Suprapubic skin (tissue), 4 donors: ENCODE results near the gene CCDC150. TPM values are rescaled to one million over a fixed set of nuclear protein-coding genes. Genes with fewer than 3 reads are reported as not detected.

ENCODE experiments used
- DNase-seq, 2 donors: peaks; one replicate each; pipeline ENCODE4 v3.0.0-alpha.2; 2019; ENCODE audit warnings: low spot score in 2 of 2
- H3K27ac ChIP-seq: fragments of 200-600 bp; sonication (generic); one replicate; pipeline ENCODE4 v1.5.1; 2019
- H3K27me3 ChIP-seq: fragments of 200-600 bp; sonication (generic); one replicate; pipeline ENCODE4 v1.5.1; 2019
- H3K36me3 ChIP-seq: fragments of 200-600 bp; sonication (generic); one replicate; pipeline ENCODE4 v1.5.1; 2019
- H3K4me1 ChIP-seq: fragments of 200-600 bp; sonication (generic); one replicate; pipeline ENCODE4 v1.5.1; 2019
- H3K4me3 ChIP-seq: fragments of 200-600 bp; sonication (generic); one replicate; pipeline ENCODE4 v1.5.1; 2019; ENCODE audit warnings: mild to moderate bottlenecking
- H3K9me3 ChIP-seq: fragments of 200-600 bp; sonication (generic); one replicate; pipeline ENCODE4 v1.5.1; 2019
- EP300 ChIP-seq: sonication (generic); formaldehyde crosslinking; IDR thresholded peaks from one replicate; pipeline ENCODE4 v1.6.1; 2017; ENCODE audit warnings: antibody characterized with exemption
- POLR2A ChIP-seq, 2 donors: fragments of 450-650 bp; IDR thresholded peaks; one replicate each; pipeline ENCODE4 v1.6.1; 2017; ENCODE audit warnings: antibody characterized with exemption in 2 of 2, mild to moderate bottlenecking in 2 of 2, moderate library complexity in 2 of 2
- POLR2AphosphoS5 ChIP-seq, 3 donors: sonication (generic); formaldehyde crosslinking; IDR thresholded peaks; one replicate each; pipeline ENCODE4 v1.6.1; 2017; ENCODE audit warnings: antibody characterized with exemption in 3 of 3
- WGBS: methylation state at CpG from one replicate; pipeline ENCODE4 v1.1.5; 2018; 5-methylcytosine and 5-hydroxymethylcytosine counted together
- total RNA-seq, 4 donors: library from RNA; depleted of rRNA; stranded (reverse); fragments of >200 nt; gene quantifications; one replicate each; pipeline ENCODE4 v1.1.0, GENCODE V29; 2016
- TF ChIP-seq, protein P1 (sequence below), 2 donors: fragments of 200-600 bp in 1 of 2; fragments of 450-650 bp in 1 of 2; sonication (generic) in 1 of 2; IDR thresholded peaks; one replicate each; pipeline ENCODE4 v1.5.1; 2016 to 2019; ENCODE audit warnings: antibody characterized with exemption in 2 of 2, mild to moderate bottlenecking in 1 of 2, moderate library complexity in 1 of 2

Gene CCDC150
- total RNA-seq, 4 donors from 2014 or later = 2.0 to 6.7 (median 3.1) TPM

GRCh38 chr2:196630531-196630930 lies 9.0 kb upstream of the CCDC150 start:
- no peaks in the 10 kb centered on the region for H3K9me3 ChIP-seq
- H3K4me3 ChIP-seq = no peak overlapping the region
- no peak for DNase-seq
- H3K27ac ChIP-seq = no peak overlapping the region
- no peaks in the 10 kb centered on the region for H3K4me1 ChIP-seq
- no peaks in the 10 kb centered on the region for H3K36me3 ChIP-seq
- WGBS = 97% methylated on average over 2 of the region's 2 CpGs
- TF ChIP-seq POLR2A (IDR thresholded peaks at IDR 0.05) (no peak), EP300 (no peak)
- H3K27me3 ChIP-seq = peaks cover 2% of the 10 kb centered on the region

GRCh38 chr2:196635156-196635555 lies 4.4 kb upstream of the CCDC150 start:
- Histone ChIP-seq H3K27me3 (no peaks in the 10 kb centered on the region), H3K4me3 (no peak overlapping the region), H3K36me3 (no peaks in the 10 kb centered on the region), H3K9me3 (no peaks in the 10 kb centered on the region), H3K4me1 (peaks cover 4% of the 10 kb centered on the region), H3K27ac (no peak overlapping the region)
- TF ChIP-seq EP300 (no peak), POLR2A (IDR thresholded peaks at IDR 0.05) (no peak), POLR2AphosphoS5 (IDR thresholded peaks at IDR 0.05) (no peak)
- TF ChIP-seq, protein P1, sequence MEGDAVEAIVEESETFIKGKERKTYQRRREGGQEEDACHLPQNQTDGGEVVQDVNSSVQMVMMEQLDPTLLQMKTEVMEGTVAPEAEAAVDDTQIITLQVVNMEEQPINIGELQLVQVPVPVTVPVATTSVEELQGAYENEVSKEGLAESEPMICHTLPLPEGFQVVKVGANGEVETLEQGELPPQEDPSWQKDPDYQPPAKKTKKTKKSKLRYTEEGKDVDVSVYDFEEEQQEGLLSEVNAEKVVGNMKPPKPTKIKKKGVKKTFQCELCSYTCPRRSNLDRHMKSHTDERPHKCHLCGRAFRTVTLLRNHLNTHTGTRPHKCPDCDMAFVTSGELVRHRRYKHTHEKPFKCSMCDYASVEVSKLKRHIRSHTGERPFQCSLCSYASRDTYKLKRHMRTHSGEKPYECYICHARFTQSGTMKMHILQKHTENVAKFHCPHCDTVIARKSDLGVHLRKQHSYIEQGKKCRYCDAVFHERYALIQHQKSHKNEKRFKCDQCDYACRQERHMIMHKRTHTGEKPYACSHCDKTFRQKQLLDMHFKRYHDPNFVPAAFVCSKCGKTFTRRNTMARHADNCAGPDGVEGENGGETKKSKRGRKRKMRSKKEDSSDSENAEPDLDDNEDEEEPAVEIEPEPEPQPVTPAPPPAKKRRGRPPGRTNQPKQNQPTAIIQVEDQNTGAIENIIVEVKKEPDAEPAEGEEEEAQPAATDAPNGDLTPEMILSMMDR (IDR thresholded peaks at IDR 0.05) = no peak
- DNase-seq = no peak
- 66% methylated on average over 2 of the region's 2 CpGs for WGBS

DNA sequence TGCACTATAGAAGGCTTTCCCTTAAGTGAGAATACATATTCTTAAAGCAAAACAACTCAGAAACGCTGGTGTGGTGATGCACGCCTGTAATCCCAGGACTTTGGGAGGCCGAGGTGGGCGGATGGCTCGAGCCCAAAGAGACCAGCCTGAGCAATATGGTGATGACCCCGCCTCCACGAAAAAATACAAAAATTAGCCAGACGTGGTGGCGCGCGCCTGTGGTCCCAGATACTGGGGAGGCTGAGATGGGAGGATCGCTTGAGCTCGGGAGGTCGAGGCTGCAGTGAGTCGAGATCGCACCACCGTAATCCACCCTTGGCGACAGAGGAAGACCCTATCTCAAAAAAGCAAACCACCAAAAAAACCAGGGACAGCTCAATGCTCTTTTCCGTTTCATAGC lies 750 bp upstream of the CCDC150 start:
- Histone ChIP-seq H3K4me1 (peaks cover 4% of the 10 kb centered on the region), H3K27ac (no peak overlapping the region), H3K4me3 (peak overlapping the region; percentile 58), H3K9me3 (no peaks in the 10 kb centered on the region), H3K27me3 (no peaks in the 10 kb centered on the region), H3K36me3 (no peaks in the 10 kb centered on the region)
- TF ChIP-seq, protein P1 (IDR thresholded peaks at IDR 0.05) = no peak
- TF ChIP-seq EP300 (no peak), POLR2A (IDR thresholded peaks at IDR 0.05) (no peak), POLR2AphosphoS5 (IDR thresholded peaks at IDR 0.05) (no peak)
- DNase-seq = no peak
- WGBS = 94% methylated on average over 19 of the region's 19 CpGs

- H3K9me3 ChIP-seq = no peaks in the 10 kb centered on the region
- H3K27me3 ChIP-seq = no peaks in the 10 kb centered on the region
- WGBS = 10% methylated on average over 12 of the region's 12 CpGs
- TF ChIP-seq EP300 (no peak), POLR2AphosphoS5 (IDR thresholded peaks at IDR 0.05) (no peak), POLR2A (IDR thresholded peaks at IDR 0.05) (no peak)
- TF ChIP-seq, protein P1 (IDR thresholded peaks at IDR 0.05) = no peak
- no peak for DNase-seq
- peak overlapping the region; percentile 58 for H3K4me3 ChIP-seq
- peaks cover 4% of the 10 kb centered on the region for H3K4me1 ChIP-seq
- no peaks in the 10 kb centered on the region for H3K36me3 ChIP-seq
- no peak overlapping the region for H3K27ac ChIP-seq
Observed at GRCh38 chr2:196640031-196640548, 575 bp downstream of the CCDC150 start.

GRCh38 chr2:196649202-196649601 lies 9.7 kb downstream of the CCDC150 start:
- Histone ChIP-seq H3K4me3 (no peak overlapping the region), H3K9me3 (peaks cover 7% of the 10 kb centered on the region), H3K36me3 (no peaks in the 10 kb centered on the region), H3K4me1 (no peaks in the 10 kb centered on the region), H3K27me3 (no peaks in the 10 kb centered on the region), H3K27ac (no peak overlapping the region)
- no peak for DNase-seq
- WGBS = 96% methylated on average over 4 of the region's 4 CpGs
- TF ChIP-seq POLR2A (IDR thresholded peaks at IDR 0.05) (no peak), EP300 (no peak), POLR2AphosphoS5 (IDR thresholded peaks at IDR 0.05) (no peak)
- TF ChIP-seq, protein P1 (IDR thresholded peaks at IDR 0.05) = no peak
